ENCODE results near the gene RAB3B.

RAB3B gene

GRCh38 chr1:51867479-51868232 lies 122.8 kb downstream of the RAB3B start:
- no peak for DNase-seq

DNA sequence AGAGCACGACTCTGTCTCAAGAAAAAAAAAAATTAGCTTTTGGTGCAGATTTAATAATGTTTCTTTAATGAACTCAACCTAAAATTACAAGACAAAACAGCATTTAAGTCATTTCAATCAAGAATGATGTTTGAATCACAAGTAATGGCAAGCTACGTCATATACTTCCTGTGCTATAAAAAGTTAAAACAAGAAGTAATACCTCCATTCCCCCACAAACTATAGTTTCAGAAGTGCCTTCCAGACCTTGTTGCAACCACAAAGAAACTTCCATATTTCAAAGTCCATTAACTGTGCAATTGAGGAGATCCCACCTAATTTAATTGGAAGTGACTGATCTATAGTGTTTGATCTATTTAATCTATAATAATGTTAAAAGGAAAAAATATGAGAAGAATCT lies 127.1 kb downstream of the RAB3B start:
- DNase-seq, result no peak

GRCh38 chr1:51861669-51862068 lies 128.8 kb downstream of the RAB3B start:
- DNase-seq, result no peak

- no peak for DNase-seq
These were observed 130.8 kb downstream of the RAB3B start for GRCh38 chr1:51859735-51860134.

GRCh38 chr1:51859333-51859732 lies 131.2 kb downstream of the RAB3B start:
- no peak for DNase-seq

DNA sequence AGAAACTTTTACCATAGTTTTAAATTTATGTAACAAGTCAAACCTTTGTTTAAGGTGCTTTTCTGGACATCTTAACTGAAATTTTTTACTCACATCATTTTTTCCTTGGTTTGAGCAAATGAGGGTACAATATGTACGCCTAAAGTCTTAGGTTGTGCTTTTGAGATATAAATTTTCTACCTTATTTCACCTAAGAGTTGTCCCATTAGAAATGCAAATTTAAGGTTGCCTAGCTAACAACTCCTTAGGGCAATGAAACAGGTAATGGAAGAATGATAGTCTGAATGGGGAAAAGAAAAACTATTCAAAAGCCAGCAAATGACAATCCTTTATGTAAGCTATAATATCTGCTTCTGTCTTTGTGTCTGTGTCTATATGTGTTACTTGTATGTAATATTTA lies 131.6 kb downstream of the RAB3B start:
- DNase-seq, result no peak
